RWPE1 (cell line): ENCODE measurements around the gene CNOT6.

Experiments
- CTCF ChIA-PET: fragments of 350-600 bp; sonication (Branson Sonifier 250); formaldehyde crosslinking; extraction: SDS; loops from one replicate; lab custom pipeline; 2021; lab: Yijun Ruan, JAX
- POLR2A ChIA-PET: fragments of 400-600 bp; formaldehyde crosslinking; extraction: SDS; loops from one replicate; lab custom pipeline; 2020; ENCODE audit warnings: antibody characterized with exemption; ENCODE audit not compliant: low non-redundant PET; lab: Yijun Ruan, JAX
- DNase-seq: peaks from one replicate; pipeline ENCODE4 v3.0.0; 2012; ENCODE audit warnings: low spot score
- H3K27ac ChIP-seq: fragments of 450-650 bp; 2 replicates; pipeline ENCODE4 v1.5.1; 2017
- TF ChIP-seq, protein P1 (sequence below): fragments of 450-650 bp; conservative IDR thresholded peaks from 2 replicates; pipeline ENCODE4 v1.5.1; 2017; ENCODE audit warnings: low read depth, mild to moderate bottlenecking

Gene CNOT6

DNA sequence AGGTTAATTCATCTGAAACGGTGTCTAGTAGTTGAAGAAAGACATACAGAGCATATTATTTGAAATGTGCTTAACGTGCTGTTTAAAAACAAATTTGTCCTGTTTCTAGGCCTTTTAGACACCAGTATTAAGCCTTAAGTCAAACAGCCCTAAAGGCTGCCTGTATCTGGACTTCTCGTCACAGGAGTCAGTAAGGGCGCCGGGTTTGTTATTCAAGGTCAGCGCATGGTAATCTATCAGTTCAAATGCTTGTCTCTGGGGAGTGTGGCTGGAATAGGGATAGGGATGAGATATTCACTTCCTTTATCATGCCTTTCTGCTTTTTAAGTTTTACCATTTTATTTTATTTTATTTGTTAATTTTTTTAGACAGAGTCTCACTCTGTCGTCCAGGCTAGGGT lies 9.4 kb upstream of the CNOT6 start:
- DNase-seq, result no peak
- ChIA-PET POLR2A (no interaction called here), CTCF (no interaction called here)
- no peak overlapping the region for H3K27ac ChIP-seq
- TF ChIP-seq, protein P1, sequence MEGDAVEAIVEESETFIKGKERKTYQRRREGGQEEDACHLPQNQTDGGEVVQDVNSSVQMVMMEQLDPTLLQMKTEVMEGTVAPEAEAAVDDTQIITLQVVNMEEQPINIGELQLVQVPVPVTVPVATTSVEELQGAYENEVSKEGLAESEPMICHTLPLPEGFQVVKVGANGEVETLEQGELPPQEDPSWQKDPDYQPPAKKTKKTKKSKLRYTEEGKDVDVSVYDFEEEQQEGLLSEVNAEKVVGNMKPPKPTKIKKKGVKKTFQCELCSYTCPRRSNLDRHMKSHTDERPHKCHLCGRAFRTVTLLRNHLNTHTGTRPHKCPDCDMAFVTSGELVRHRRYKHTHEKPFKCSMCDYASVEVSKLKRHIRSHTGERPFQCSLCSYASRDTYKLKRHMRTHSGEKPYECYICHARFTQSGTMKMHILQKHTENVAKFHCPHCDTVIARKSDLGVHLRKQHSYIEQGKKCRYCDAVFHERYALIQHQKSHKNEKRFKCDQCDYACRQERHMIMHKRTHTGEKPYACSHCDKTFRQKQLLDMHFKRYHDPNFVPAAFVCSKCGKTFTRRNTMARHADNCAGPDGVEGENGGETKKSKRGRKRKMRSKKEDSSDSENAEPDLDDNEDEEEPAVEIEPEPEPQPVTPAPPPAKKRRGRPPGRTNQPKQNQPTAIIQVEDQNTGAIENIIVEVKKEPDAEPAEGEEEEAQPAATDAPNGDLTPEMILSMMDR, result no peak

DNA sequence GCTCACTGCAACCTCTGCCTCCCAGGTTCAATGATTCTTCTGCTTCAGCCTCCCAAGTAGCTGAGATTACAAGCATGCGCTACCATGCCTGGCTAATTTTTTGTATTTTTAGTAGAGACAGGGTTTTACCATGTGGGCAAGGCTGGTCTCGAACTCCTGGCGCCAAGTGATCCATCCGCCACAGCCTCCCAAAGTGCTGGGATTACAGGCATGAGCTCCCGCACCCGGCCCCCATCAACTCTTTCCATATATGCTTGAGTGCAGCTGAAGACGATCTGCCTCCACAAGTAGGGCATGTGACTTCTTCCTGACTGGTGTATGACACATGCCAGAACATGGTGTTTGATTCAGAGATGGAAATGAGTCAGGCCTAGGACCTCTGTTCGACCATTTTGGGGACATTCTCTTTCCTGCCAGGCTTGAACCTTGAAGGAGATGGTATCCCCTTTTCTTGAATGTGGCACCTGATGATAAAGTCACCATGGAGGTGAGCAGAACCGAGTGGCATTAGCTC lies 7.5 kb upstream of the CNOT6 start:
- CTCF ChIA-PET, result interaction anchor here (1.1 kb wide), 1 partner anchor 158 kb away, joined by 3 read pairs; no protein-coding TSS in a partner anchor
- H3K27ac ChIP-seq, result no peak overlapping the region
- TF ChIP-seq, protein P1, result no peak
- POLR2A ChIA-PET, result no interaction called here
- DNase-seq, result no peak

DNA sequence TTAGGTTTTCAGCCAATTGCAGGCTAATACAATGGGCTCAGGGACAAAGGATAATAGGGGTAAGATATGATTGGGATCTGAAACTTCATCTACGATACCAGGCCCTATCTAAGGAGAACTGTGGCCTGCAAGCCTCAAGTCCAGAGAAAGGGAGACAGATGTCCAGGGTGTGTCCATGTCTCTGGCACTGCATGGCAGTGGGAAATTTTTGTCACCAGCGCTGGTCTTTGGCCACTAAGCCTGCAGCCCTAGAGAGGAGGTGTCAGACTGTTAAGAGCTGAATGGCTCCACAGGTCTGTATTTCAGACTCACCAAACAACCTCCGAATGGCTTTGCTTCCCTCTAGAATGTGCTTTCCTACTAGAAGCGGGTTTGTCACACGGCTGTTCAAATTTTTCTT lies 6.6 kb upstream of the CNOT6 start:
- POLR2A ChIA-PET, result no interaction called here
- TF ChIP-seq, protein P1, result no peak
- no peak overlapping the region for H3K27ac ChIP-seq
- DNase-seq, result no peak
- CTCF ChIA-PET, result interaction anchor here (0.6 kb wide), 1 partner anchor 14 kb away, joined by 5 read pairs; no protein-coding TSS in a partner anchor

DNA sequence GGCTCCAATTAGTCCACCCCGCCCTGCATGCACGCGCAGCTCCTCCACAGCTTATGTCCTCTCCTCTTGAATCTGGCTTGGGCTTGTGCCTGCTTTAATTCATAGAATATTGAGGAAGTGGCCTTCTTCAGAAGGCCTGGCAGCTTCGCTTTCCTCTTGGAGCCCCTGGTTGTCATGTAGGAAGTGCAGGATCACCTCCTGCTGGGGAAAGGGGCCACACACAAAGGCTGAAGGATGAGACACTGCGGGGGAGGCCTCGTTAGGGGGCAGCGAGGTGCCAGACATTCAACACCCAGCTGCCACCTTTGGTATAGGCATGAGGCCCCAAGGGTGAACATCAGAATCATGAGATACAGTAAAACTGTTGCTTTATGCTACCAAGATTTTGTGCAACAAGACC lies 2.7 kb upstream of the CNOT6 start:
- TF ChIP-seq, protein P1, result no peak
- no peak for DNase-seq
- ChIA-PET CTCF (interaction anchor here (0.7 kb wide), 1 partner anchor 755 kb away, joined by 3 read pairs; no protein-coding TSS in a partner anchor), POLR2A (no interaction called here)
- peak overlapping the region; percentile 4; the same call in 1 of the 2 replicates for H3K27ac ChIP-seq

DNA sequence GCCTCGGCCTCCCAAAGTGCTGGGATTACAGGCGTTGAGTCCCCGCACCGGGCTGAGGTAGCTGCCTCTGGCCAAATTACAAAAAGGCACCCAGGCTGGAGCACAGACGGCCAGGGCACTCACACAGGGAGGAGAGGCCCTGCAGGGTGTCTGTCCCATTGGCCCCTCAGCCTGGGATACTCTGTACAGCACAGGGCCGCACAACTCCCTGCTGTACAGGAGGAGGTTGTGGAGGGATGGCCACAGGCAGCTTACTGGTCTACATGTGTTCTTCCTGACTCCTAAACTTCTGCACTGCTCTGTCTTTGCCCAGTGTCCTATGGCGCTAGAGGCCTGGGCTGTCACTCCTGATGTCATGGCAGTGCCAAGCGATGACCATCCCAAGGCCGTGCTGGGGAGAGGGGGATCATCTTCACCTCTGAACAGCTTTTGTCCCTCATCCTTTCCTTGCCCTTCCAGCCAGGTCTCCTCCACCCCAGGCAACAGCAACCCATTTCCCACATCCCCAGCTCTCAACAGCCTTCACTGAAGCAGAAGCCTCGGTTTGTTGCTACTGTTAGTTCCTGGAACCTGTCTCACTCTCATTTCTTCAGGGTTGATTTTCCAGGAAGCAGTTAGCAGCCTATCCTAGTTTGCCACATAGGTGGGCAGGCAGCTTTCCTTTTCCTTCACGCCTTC lies 1.8 kb upstream of the CNOT6 start:
- H3K27ac ChIP-seq, result peak overlapping the region; percentile 17
- POLR2A ChIA-PET, result no interaction called here
- TF ChIP-seq, protein P1, result no peak
- no peak for DNase-seq
- CTCF ChIA-PET, result no interaction called here

DNA sequence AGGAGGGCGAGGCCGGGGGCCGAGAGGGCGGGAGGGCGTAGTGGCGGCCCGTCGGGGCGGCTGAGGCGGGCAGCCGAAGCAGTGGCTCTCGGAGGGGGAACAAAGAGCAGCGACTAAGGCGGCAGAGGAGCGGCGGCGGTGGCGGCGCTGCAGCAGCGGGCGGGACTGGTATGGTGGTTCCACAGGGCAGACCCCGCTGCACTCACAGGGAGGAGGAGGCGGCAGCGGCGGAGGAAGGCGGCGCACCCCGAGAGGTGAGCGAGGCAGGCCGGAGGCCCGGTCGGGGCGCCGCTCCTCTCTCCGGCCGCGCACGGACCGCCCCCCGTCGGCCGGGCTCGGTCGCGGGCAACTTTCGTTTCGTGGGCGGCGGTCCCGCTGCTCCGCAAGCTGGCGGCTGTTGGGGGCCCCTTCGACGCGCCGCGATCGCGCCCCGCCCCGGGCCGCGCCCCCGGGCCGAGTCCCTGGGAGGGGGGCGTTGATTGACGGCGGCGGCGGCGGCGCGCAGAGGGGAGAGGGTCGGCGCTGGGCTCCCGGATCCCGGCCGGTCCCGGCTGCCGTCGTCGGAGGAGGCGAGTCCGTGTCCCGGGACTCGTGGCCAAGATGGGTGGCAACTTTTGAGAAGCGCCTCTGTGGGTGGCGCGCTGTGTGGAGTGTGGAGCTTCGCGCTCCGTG lies 467 bp downstream of the CNOT6 start:
- CTCF ChIA-PET, result interaction anchor here (1.6 kb wide), 1 partner anchor 111 kb away, joined by 5 read pairs; no protein-coding TSS in a partner anchor

More for the DNA sequence above, 467 bp downstream of the CNOT6 start:
- peak overlapping the region; percentile 92 for H3K27ac ChIP-seq
- peak; percentile 53 for DNase-seq
- TF ChIP-seq, protein P1, result no peak
- POLR2A ChIA-PET, result no interaction called here
